T-cell (primary cell): ENCODE data around the gene ARHGAP32. TPM values are rescaled to one million over a fixed set of nuclear protein-coding genes. Genes with fewer than 3 reads are reported as not detected.
"Not testable (repeated sequence)": the region's sequence is repeated elsewhere in the genome, so short reads cannot be mapped to it uniquely, and the experiment has no call there.

Source experiments
- ATAC-seq, 4 experiments: fragments of 200-7000 bp in 3 of 4; fragments of 150-1000 bp in 1 of 4; cut with Tn5 transposase; replicated peaks in 1 of 4; 1 replicate in 3 of 4; 2 replicates in 1 of 4; pipeline ENCODE4 v1.10.0; 2021; ENCODE audit warnings: moderate library complexity in 3 of 4, mild to moderate bottlenecking in 2 of 4, moderate number of reproducible peaks in 1 of 4
- CTCF ChIA-PET, 2 donors: fragments of 300-600 bp; sonication (Branson Sonifier 250); formaldehyde crosslinking; loops; one replicate each; lab custom pipeline; 2022; ENCODE audit warnings: antibody characterized with exemption in 2 of 2; lab: Charles Lee
- POLR2A ChIA-PET, 2 donors: fragments of 300-600 bp; sonication (Branson Sonifier 250); formaldehyde crosslinking; loops; one replicate each; lab custom pipeline; 2022; ENCODE audit warnings: antibody characterized with exemption in 2 of 2; lab: Charles Lee
- DNase-seq, 35 experiments: peaks; one replicate each; pipeline versions ENCODE4 v3.0.0 to v3.0.0-alpha.2; 2013 to 2023
- H3K27ac ChIP-seq: one replicate; pipeline ENCODE4 v1.5.1; 2013; ENCODE audit warnings: low read length
- H3K27me3 ChIP-seq, 2 experiments: replicated peaks in 1 of 2; 1 replicate in 1 of 2; 2 replicates in 1 of 2; pipeline versions ENCODE4 v1.6.1 to v1.7.0; 2013; ENCODE audit warnings: low read length in 1 of 2, mixed read lengths in 1 of 2; ENCODE audit not compliant: control insufficient read depth in 2 of 2, insufficient read depth in 2 of 2; ENCODE audit errors: extremely low read depth in 1 of 2
- H3K36me3 ChIP-seq, 2 donors: 1 replicate in 1 of 2; 2 replicates in 1 of 2; pipeline versions ENCODE4 v1.6.1 to v1.7.0; 2013; ENCODE audit warnings: low read length in 1 of 2; ENCODE audit not compliant: control insufficient read depth in 2 of 2, insufficient read depth in 1 of 2; ENCODE audit errors: extremely low read depth in 1 of 2
- H3K4me1 ChIP-seq, 2 experiments: 1 replicate in 1 of 2; 2 replicates in 1 of 2; pipeline versions ENCODE4 v1.6.1 to v1.7.0; 2013; ENCODE audit warnings: low read length in 2 of 2, mixed read lengths in 1 of 2; ENCODE audit not compliant: insufficient read depth in 2 of 2, control insufficient read depth in 1 of 2; ENCODE audit errors: extremely low read depth in 1 of 2
- H3K4me3 ChIP-seq, 2 donors: 1 replicate in 1 of 2; 2 replicates in 1 of 2; pipeline versions ENCODE4 v1.5.1 to v1.7.0; 2013; ENCODE audit warnings: mild to moderate bottlenecking in 2 of 2, low read length in 1 of 2, moderate library complexity in 1 of 2; ENCODE audit not compliant: control insufficient read depth in 1 of 2; ENCODE audit errors: extremely low read depth in 1 of 2
- H3K9me3 ChIP-seq: 2 replicates; pipeline ENCODE4 v1.7.0; 2013
- H3K27ac Mint-ChIP-seq, 2 donors: one replicate each; pipeline ENCODE4 v1.8.0; 2020 to 2021; ENCODE audit warnings: mild to moderate bottlenecking in 2 of 2, mixed read lengths in 2 of 2
- H3K27me3 Mint-ChIP-seq, 2 donors: one replicate each; pipeline ENCODE4 v1.8.0; 2021 to 2022; ENCODE audit warnings: mixed read lengths in 2 of 2
- H3K36me3 Mint-ChIP-seq: one replicate; pipeline ENCODE4 v1.8.0; 2021; ENCODE audit warnings: mixed read lengths
- H3K4me1 Mint-ChIP-seq, 3 donors: one replicate each; pipeline ENCODE4 v1.8.0; 2020 to 2022; ENCODE audit warnings: mixed read lengths in 3 of 3, mild to moderate bottlenecking in 1 of 3
- H3K4me3 Mint-ChIP-seq, 3 donors: one replicate each; pipeline ENCODE4 v1.8.0; 2020 to 2022; ENCODE audit warnings: mild to moderate bottlenecking in 3 of 3, mixed read lengths in 3 of 3, moderate library complexity in 3 of 3
- H3K9me3 Mint-ChIP-seq, 3 donors: one replicate each; pipeline ENCODE4 v1.8.0; 2020 to 2022; ENCODE audit warnings: mixed read lengths in 3 of 3
- WGBS: methylation state at CpG from one replicate; pipeline ENCODE4 v1.1.5; 2013; ENCODE audit warnings: missing lambda C conversion rate; ENCODE audit not compliant: insufficient coverage; 5-methylcytosine and 5-hydroxymethylcytosine counted together
- total RNA-seq, 35 experiments: library from RNA in 6 of 35; stranded (reverse) in 6 of 35; fragments of 120-200 nt in 1 of 35; gene quantifications; one replicate each; pipeline versions ENCODE4 v1.2.1 to v1.2.4 and lab custom pipeline; 2013 to 2026

Gene ARHGAP32
- total RNA-seq, 5 donors from 2014 or later (not counting 1 experiment from before 2014, with no cell fraction given), result 4.4 to 7.8 (median 6.5) TPM

- H3K27ac Mint-ChIP-seq, result no peak overlapping the region
- H3K9me3 Mint-ChIP-seq, result peaks cover 6 to 14% (median 9%) of the 10 kb centered on the region in 3 donors
- Histone ChIP-seq H3K9me3 (no peaks in the 10 kb centered on the region), H3K36me3 (no peaks in the 10 kb centered on the region), H3K27ac (no peak overlapping the region), H3K27me3 (no peaks in the 10 kb centered on the region), H3K4me1 (peaks cover 0 to 2% of the 10 kb centered on the region in 2 experiments), H3K4me3 (no peak overlapping the region)
- no peaks in the 10 kb centered on the region for H3K4me1 Mint-ChIP-seq
- H3K27me3 Mint-ChIP-seq, result peaks cover 0 to 2% of the 10 kb centered on the region in 2 donors
- no peak overlapping the region for H3K4me3 Mint-ChIP-seq
- ATAC-seq, result no peak
- no peak for DNase-seq
- CTCF ChIA-PET, result no interaction called here
- WGBS, result 59% methylated on average over 2 of the region's 4 CpGs
- POLR2A ChIA-PET, result no interaction called here
- peaks cover 4% of the 10 kb centered on the region for H3K36me3 Mint-ChIP-seq
Measured at GRCh38 chr11:129190087-129190486, 2.0 kb downstream of the ARHGAP32 start.

DNA sequence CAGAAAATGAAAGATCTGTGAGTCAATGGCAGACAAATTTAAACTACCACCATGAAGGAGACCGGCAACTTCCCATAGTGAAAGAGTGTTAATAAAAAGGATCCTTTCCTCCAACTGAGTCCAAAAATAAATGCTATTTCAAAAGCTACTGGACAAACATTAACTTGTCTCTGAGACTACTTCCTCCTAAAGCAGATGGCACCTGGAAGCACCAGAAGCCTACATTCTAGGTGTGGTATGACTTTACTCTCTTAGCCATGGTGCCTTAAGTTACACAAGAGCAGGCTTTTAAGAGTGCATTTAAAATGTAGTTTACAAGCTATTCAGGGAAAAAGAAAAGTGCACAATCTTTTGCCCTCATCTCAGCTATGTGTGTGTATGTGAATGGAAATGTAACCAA is 2.5 kb downstream of the ARHGAP32 start:
- CTCF ChIA-PET, result no interaction called here

DNA sequence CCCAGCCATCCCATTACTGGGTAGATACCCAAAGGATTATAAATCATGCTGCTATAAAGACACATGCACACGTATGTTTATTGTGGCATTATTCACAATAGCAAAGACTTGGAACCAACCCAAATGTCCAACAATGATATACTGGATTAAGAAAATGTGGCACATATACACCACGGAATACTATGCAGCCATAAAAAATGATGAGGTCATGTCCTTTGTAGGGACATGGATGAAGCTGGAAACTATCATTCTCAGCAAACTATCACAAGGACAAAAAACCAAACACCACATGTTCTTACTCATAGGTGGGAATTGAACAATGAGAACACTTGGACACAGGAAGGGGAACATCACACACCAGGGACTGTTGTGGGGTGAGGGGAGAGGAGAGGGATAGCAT is 7.0 kb downstream of the ARHGAP32 start:
- H3K4me1 Mint-ChIP-seq, DNase-seq, H3K36me3 ChIP-seq, H3K4me1 ChIP-seq, H3K4me3 ChIP-seq, H3K27ac ChIP-seq, H3K36me3 Mint-ChIP-seq, H3K9me3 ChIP-seq, H3K27me3 ChIP-seq, POLR2A ChIA-PET, CTCF ChIA-PET, H3K27ac Mint-ChIP-seq, H3K27me3 Mint-ChIP-seq, H3K4me3 Mint-ChIP-seq, ATAC-seq: not testable (repeated sequence)
- WGBS, result no CpG with 5 or more reads among the region's 2 CpGs
- H3K9me3 Mint-ChIP-seq, result peaks cover 9 to 17% (median 9%) of the 10 kb centered on the region in 3 donors

More for the DNA sequence above, 2.5 kb downstream of the ARHGAP32 start:
- DNase-seq (no peak), ATAC-seq (no peak)
- WGBS, result no CpG with 5 or more reads among the region's 1 CpG
- H3K9me3 ChIP-seq, result no peaks in the 10 kb centered on the region
- H3K4me3 ChIP-seq, result no peak overlapping the region
- no peak overlapping the region for H3K27ac Mint-ChIP-seq
- H3K9me3 Mint-ChIP-seq, result peaks cover 7 to 14% (median 9%) of the 10 kb centered on the region in 3 donors
- H3K4me3 Mint-ChIP-seq, result no peak overlapping the region
- H3K27ac ChIP-seq, result no peak overlapping the region
- no peaks in the 10 kb centered on the region for H3K36me3 ChIP-seq
- H3K4me1 ChIP-seq, result peaks cover 0 to 2% of the 10 kb centered on the region in 2 experiments
- peaks cover 4% of the 10 kb centered on the region for H3K36me3 Mint-ChIP-seq
- H3K27me3 Mint-ChIP-seq, result peaks cover 0 to 2% of the 10 kb centered on the region in 2 donors
- H3K4me1 Mint-ChIP-seq, result no peaks in the 10 kb centered on the region
- POLR2A ChIA-PET, result no interaction called here
- H3K27me3 ChIP-seq, result no peaks in the 10 kb centered on the region

GRCh38 chr11:129184581-129184980 is 7.5 kb downstream of the ARHGAP32 start:
- Mint-ChIP-seq H3K27ac (no peak overlapping the region), H3K4me1 (no peaks in the 10 kb centered on the region), H3K27me3 (peaks cover 0 to 2% of the 10 kb centered on the region in 2 donors), H3K4me3 (no peak overlapping the region), H3K36me3 (peaks cover 4% of the 10 kb centered on the region), H3K9me3 (peaks cover 9 to 17% (median 9%) of the 10 kb centered on the region in 3 donors)
- no peak overlapping the region for H3K27ac ChIP-seq
- no peaks in the 10 kb centered on the region for H3K4me1 ChIP-seq
- no CpG with 5 or more reads among the region's 2 CpGs for WGBS
- ChIA-PET POLR2A (no interaction called here), CTCF (no interaction called here)
- no peaks in the 10 kb centered on the region for H3K36me3 ChIP-seq
- no peaks in the 10 kb centered on the region for H3K9me3 ChIP-seq
- ATAC-seq (no peak), DNase-seq (no peak)
- H3K27me3 ChIP-seq, result no peaks in the 10 kb centered on the region
- H3K4me3 ChIP-seq, result no peak overlapping the region

DNA sequence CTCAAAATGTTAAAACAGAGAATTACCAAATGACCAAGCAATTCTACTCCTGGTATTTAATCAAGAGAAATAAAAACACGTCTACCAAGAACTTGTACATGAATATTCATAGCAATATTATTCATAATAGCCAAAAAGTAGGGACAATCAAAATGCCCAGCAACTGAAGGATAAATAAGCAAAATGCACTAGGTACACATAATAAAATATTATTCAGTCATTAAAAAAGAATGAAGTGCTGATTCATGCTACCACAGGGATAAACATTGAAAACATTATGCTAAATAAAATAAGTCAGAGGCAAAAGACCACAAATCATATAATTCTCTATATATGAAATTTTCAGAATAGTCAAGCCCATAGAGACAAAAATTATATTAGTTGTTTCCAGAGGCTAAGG is 24.8 kb downstream of the ARHGAP32 start:
- WGBS, result no CpG with 5 or more reads among the region's 1 CpG
- Mint-ChIP-seq H3K27me3 (no peaks in the 10 kb centered on the region), H3K27ac (no peak overlapping the region), H3K4me3 (no peak overlapping the region), H3K36me3 (peaks cover 11% of the 10 kb centered on the region), H3K4me1 (peaks cover 0 to 7% (median 2%) of the 10 kb centered on the region in 3 donors), H3K9me3 (peaks cover 5 to 42% (median 7%) of the 10 kb centered on the region in 3 donors)
- Histone ChIP-seq H3K27ac (no peak overlapping the region), H3K4me3 (no peak overlapping the region), H3K9me3 (no peaks in the 10 kb centered on the region), H3K36me3 (no peaks in the 10 kb centered on the region), H3K4me1 (no peaks in the 10 kb centered on the region), H3K27me3 (no peaks in the 10 kb centered on the region)
- ChIA-PET CTCF (no interaction called here), POLR2A (no interaction called here)
- ATAC-seq (no peak), DNase-seq (no peak)

DNA sequence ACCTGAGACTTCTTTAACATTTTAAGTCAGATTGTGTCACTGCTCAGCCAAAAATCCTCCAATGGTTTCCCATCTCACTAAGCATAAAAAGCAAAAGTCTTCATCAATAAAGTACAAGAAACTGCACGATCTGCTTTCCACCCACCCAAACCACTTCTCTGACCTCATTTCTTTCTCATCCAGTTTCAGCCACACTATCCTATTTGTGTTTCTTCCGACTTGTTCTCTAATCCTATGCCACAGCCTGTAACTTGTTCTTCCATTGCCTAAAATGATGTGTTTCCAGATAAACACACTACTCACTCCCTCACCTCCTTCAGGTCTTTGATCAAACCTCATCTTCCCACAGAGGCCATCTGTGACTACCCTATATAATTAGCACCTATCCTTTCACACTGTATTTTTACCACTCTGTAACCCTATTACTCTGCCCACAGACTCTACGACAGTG is 28.4 kb downstream of the ARHGAP32 start:
- Histone ChIP-seq H3K9me3 (no peaks in the 10 kb centered on the region), H3K27me3 (no peaks in the 10 kb centered on the region), H3K4me1 (no peaks in the 10 kb centered on the region), H3K36me3 (no peaks in the 10 kb centered on the region), H3K27ac (no peak overlapping the region), H3K4me3 (no peak overlapping the region)
- no peak overlapping the region for H3K27ac Mint-ChIP-seq
- peaks cover 0 to 4% (median 3%) of the 10 kb centered on the region in 3 donors for H3K4me1 Mint-ChIP-seq
- ATAC-seq (no peak), DNase-seq (no peak)
- no peaks in the 10 kb centered on the region for H3K27me3 Mint-ChIP-seq
- H3K4me3 Mint-ChIP-seq, result no peak overlapping the region
- POLR2A ChIA-PET, result interaction anchor here in 1 of 2 donors (0.6 kb wide), 1 partner anchor 19 kb away, joined by 3 read pairs; no protein-coding TSS in a partner anchor
- peaks cover 26% of the 10 kb centered on the region for H3K36me3 Mint-ChIP-seq
- 13% methylated on average over 2 of the region's 3 CpGs for WGBS
- H3K9me3 Mint-ChIP-seq, result peaks cover 4 to 23% (median 8%) of the 10 kb centered on the region in 3 donors
- CTCF ChIA-PET, result no interaction called here

DNA sequence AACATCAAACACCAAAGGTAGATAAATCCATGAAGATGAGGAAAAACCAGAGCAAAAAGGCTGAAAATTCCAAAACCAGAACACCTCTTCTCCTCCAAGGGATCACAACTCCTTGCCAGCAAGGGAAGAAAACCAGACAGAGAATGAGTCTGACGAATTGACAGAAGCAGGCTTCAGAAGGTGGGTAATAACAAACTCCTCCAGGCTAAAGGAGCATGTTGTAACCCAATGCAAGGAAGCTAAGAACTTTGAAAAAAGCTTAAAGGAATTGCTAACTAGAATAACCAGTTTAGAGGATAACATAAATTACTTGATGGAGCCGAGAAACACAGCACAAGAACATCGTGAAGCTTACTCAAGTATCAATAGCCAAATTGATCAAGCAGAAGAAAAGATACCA is 35.0 kb downstream of the ARHGAP32 start:
- POLR2A ChIA-PET, DNase-seq, H3K4me3 Mint-ChIP-seq, H3K27ac ChIP-seq, H3K27me3 ChIP-seq, H3K27ac Mint-ChIP-seq, H3K27me3 Mint-ChIP-seq, H3K9me3 ChIP-seq, H3K4me1 Mint-ChIP-seq, CTCF ChIA-PET, H3K4me1 ChIP-seq, H3K4me3 ChIP-seq, ATAC-seq, H3K36me3 ChIP-seq: not testable (repeated sequence)
- WGBS, result no CpG with 5 or more reads among the region's 3 CpGs
- Mint-ChIP-seq H3K9me3 (peaks cover 18 to 32% (median 22%) of the 10 kb centered on the region in 3 donors), H3K36me3 (peaks cover 36% of the 10 kb centered on the region)
